Keratinocyte (primary cell): ENCODE results near the gene ITGB5. TPM values are rescaled to one million over a fixed set of nuclear protein-coding genes. Genes with fewer than 3 reads are reported as not detected.

Source experiments
- DNase-seq: peaks from one replicate; pipeline ENCODE4 v3.0.0-alpha.2; 2011; ENCODE audit warnings: low read depth, missing footprints, low spot score
- FAIRE-seq: peaks from 2 replicates; lab custom pipeline; 2011; peaks lifted over from hg19 to GRCh38; lab: Jason Lieb, UNC
- H2AFZ ChIP-seq: 2 replicates; pipeline ENCODE4 v1.6.0; 2012; ENCODE audit warnings: low read length, control low read depth, inconsistent platforms; ENCODE audit not compliant: control insufficient read depth
- H3K27ac ChIP-seq: 2 replicates; pipeline ENCODE4 v1.5.1; 2011; ENCODE audit warnings: low read length; ENCODE audit not compliant: control insufficient read depth, insufficient read depth
- H3K27me3 ChIP-seq: 3 replicates; pipeline ENCODE4 v1.6.0; 2011; ENCODE audit warnings: low read length; ENCODE audit not compliant: control insufficient read depth, insufficient read depth; ENCODE audit errors: extremely low read depth
- H3K36me3 ChIP-seq, 2 experiments: 2 replicates in 1 of 2; 3 replicates in 1 of 2; pipeline ENCODE4 v1.5.1; 2011; ENCODE audit warnings: low read length in 2 of 2, mild to moderate bottlenecking in 1 of 2; ENCODE audit not compliant: control insufficient read depth in 2 of 2, insufficient read depth in 2 of 2; ENCODE audit errors: extremely low read depth in 1 of 2
- H3K4me1 ChIP-seq: 3 replicates; pipeline ENCODE4 v1.5.1; 2011; ENCODE audit warnings: low read length; ENCODE audit not compliant: control insufficient read depth, insufficient read depth; ENCODE audit errors: extremely low read depth
- H3K4me2 ChIP-seq: 3 replicates; pipeline ENCODE4 v1.6.0; 2011; ENCODE audit warnings: low read depth, low read length; ENCODE audit not compliant: control insufficient read depth, insufficient read depth; ENCODE audit errors: extremely low read depth
- H3K4me3 ChIP-seq, 3 experiments: fragments of 200-600 bp in 1 of 3; sonication (generic) in 1 of 3; 2 replicates in 2 of 3; 3 replicates in 1 of 3; pipeline ENCODE4 v1.5.1; 2011 to 2016; ENCODE audit warnings: low read length in 3 of 3, mild to moderate bottlenecking in 3 of 3, control low read depth in 2 of 3, inconsistent platforms in 1 of 3, low read depth in 1 of 3, mixed read lengths in 1 of 3, mixed run types in 1 of 3, moderate library complexity in 1 of 3; ENCODE audit not compliant: control insufficient read depth in 2 of 3, insufficient read depth in 2 of 3; ENCODE audit errors: extremely low read depth in 1 of 3
- H3K79me2 ChIP-seq: 2 replicates; pipeline ENCODE4 v1.6.0; 2012; ENCODE audit warnings: low read length; ENCODE audit not compliant: control insufficient read depth, insufficient read depth
- H3K9ac ChIP-seq: 3 replicates; pipeline ENCODE4 v1.6.0; 2011; ENCODE audit warnings: low read length; ENCODE audit not compliant: control insufficient read depth, insufficient read depth; ENCODE audit errors: extremely low read depth
- H3K9me1 ChIP-seq: 3 replicates; pipeline ENCODE4 v1.6.0; 2011; ENCODE audit warnings: low read length; ENCODE audit not compliant: control insufficient read depth, insufficient read depth; ENCODE audit errors: extremely low read depth
- H3K9me3 ChIP-seq: 2 replicates; pipeline ENCODE4 v1.5.1; 2012; ENCODE audit warnings: low read depth, low read length; ENCODE audit not compliant: control insufficient read depth
- H4K20me1 ChIP-seq: 3 replicates; pipeline ENCODE4 v1.6.0; 2011; ENCODE audit warnings: low read length; ENCODE audit not compliant: control insufficient read depth, insufficient read depth; ENCODE audit errors: extremely low read depth
- EZH2 ChIP-seq: IDR thresholded peaks from one replicate; pipeline ENCODE4 v1.6.1; 2012; ENCODE audit warnings: inconsistent platforms, mild to moderate bottlenecking, low read length, moderate library complexity
- dilution Hi-C: fragments of 300-500 bp; cut with MboI; formaldehyde crosslinking; loops from one replicate; pipeline ENCODE4 v1.7.0; 2020; ENCODE audit warnings: low sequenced_read_pairs; ENCODE audit not compliant: extremely low pct_ligation_motif_present
- polyA plus RNA-seq, 5 experiments: library from polyadenylated mRNA; depleted of rRNA in 3 of 5; stranded (reverse) in 3 of 5; stranded (forward) in 1 of 5; unstranded in 1 of 5; fragments of >200 nt; gene quantifications; 1 replicate in 1 of 5; 2 replicates in 3 of 5; 3 replicates in 1 of 5; pipeline versions ENCODE4 v1.2.1 to v1.2.3, GENCODE V29; 2011 to 2012; ENCODE audit warnings: missing spikeins in 2 of 5, low read depth in 1 of 5, low replicate concordance in 1 of 5
- small RNA-seq, 3 experiments: library from RNA; depleted of rRNA; stranded (forward); fragments of <200 nt; gene quantifications; one replicate each; pipeline ENCODE3, GENCODE V24; 2012; ENCODE audit warnings: low read depth in 3 of 3, low replicate concordance in 1 of 3; ENCODE audit not compliant: insufficient read length in 3 of 3
- TF ChIP-seq, protein P1 (sequence below), 3 experiments: IDR thresholded peaks in 1 of 3; conservative IDR thresholded peaks in 1 of 3; optimal IDR thresholded peaks in 1 of 3; 2 replicates in 2 of 3; 3 replicates in 1 of 3; pipeline versions ENCODE3 to v1.5.1; 2011; ENCODE audit warnings: low read length in 3 of 3, mild to moderate bottlenecking in 3 of 3, moderate library complexity in 2 of 3, control low read depth in 1 of 3, inconsistent platforms in 1 of 3; ENCODE audit not compliant: insufficient read depth in 2 of 3; ENCODE audit errors: extremely low read depth in 1 of 3

ITGB5 gene
- polyA plus RNA-seq, 1 donor (not counting 4 experiments of a cell fraction or from before 2014, with no cell fraction given): 136 TPM

DNA sequence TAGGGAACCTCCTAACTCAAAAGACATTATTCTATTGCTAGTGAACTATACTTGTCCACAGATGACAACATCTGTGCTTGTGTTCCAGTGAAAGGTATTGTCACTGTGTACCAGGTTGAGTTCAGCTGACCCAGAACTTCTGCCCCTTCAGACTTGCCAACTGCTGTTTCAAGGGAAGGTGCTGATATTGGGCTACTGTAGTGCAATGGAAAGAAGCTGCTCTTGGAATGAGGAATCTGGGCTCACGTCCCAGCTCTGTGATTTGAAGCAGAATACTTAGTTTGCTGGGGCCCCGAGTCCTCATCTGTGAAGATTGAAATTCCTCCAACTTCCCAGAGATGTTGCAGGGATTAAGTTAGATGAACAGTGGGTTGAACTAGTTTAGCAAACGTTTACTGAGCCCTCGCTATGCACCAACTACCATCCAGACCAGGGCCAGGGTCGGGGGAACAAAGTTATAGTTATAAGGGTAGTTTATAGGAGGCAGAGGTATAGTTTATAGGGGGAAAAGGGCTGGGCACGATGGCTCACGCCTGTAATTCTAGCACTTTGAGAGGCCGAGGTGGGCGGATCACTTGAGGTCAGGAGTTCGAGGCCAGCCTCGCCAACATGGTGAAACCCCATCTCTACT, 172.8 kb downstream of the ITGB5 start:
- dilution Hi-C loops: no loop called here
- Histone ChIP-seq H4K20me1 (no peaks in the 10 kb centered on the region), H2AFZ (no peak overlapping the region), H3K9ac (no peak overlapping the region), H3K27me3 (peaks cover 2% of the 10 kb centered on the region), H3K9me3 (no peaks in the 10 kb centered on the region), H3K9me1 (no peaks in the 10 kb centered on the region), H3K4me1 (no peaks in the 10 kb centered on the region), H3K36me3 (no peaks in the 10 kb centered on the region), H3K4me3 (no peak overlapping the region), H3K27ac (no peak overlapping the region), H3K4me2 (no peak overlapping the region), H3K79me2 (no peaks in the 10 kb centered on the region)
- DNase-seq: no peak
- no peak for TF ChIP-seq EZH2
- TF ChIP-seq, protein P1, sequence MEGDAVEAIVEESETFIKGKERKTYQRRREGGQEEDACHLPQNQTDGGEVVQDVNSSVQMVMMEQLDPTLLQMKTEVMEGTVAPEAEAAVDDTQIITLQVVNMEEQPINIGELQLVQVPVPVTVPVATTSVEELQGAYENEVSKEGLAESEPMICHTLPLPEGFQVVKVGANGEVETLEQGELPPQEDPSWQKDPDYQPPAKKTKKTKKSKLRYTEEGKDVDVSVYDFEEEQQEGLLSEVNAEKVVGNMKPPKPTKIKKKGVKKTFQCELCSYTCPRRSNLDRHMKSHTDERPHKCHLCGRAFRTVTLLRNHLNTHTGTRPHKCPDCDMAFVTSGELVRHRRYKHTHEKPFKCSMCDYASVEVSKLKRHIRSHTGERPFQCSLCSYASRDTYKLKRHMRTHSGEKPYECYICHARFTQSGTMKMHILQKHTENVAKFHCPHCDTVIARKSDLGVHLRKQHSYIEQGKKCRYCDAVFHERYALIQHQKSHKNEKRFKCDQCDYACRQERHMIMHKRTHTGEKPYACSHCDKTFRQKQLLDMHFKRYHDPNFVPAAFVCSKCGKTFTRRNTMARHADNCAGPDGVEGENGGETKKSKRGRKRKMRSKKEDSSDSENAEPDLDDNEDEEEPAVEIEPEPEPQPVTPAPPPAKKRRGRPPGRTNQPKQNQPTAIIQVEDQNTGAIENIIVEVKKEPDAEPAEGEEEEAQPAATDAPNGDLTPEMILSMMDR (optimal IDR thresholded peaks at IDR 0.05 in 1 of 3, IDR thresholded peaks at IDR 0.05 in 1 of 3, conservative IDR thresholded peaks at IDR 0.05 in 1 of 3; ENCODE audit: extremely low read depth in 1 of 3, insufficient read depth in 2 of 3, low read length in 3 of 3): no peak
- FAIRE-seq: no peak

Small RNA genes lying within 50 kb of the gene (small RNA-seq; reads per million reads assigned to genes)
- 0 reads per million in 3 experiments for gene MIR544B

Other genes starting within 250 kb of the ITGB5 start
- 43.2 to 53.7 TPM (median 51.7 TPM) in 3 replicates for gene UMPS, start 156.9 kb downstream of the ITGB5 start, polyA plus RNA-seq
- gene MUC13, start 47.4 kb upstream of the ITGB5 start, polyA plus RNA-seq: not detected in 3 replicates
- 10.9 to 20.7 TPM (median 12.7 TPM) in 3 replicates for gene HEG1, start 168.6 kb upstream of the ITGB5 start, polyA plus RNA-seq